RWPE2 (cell line): ENCODE measurements around the gene ADGRB3.

Experiments
- ATAC-seq: fragments of 200-7000 bp; cut with Tn5 transposase; 3 replicates; pipeline ENCODE4 v1.9.1; 2021; ENCODE audit warnings: low read depth
- DNase-seq: peaks from one replicate; pipeline ENCODE4 v3.0.0-alpha.2; 2020; ENCODE audit warnings: low spot score
- H3K27ac ChIP-seq: fragments of 450-650 bp; 2 replicates; pipeline ENCODE4 v1.5.1; 2017; ENCODE audit warnings: mild to moderate bottlenecking; ENCODE audit not compliant: poor library complexity, severe bottlenecking
- H3K27me3 ChIP-seq: fragments of 250-450 bp; sonication (Bioruptor Pico); 2 replicates; pipeline ENCODE4 v1.5.1; 2021; ENCODE audit warnings: mild to moderate bottlenecking, moderate library complexity; ENCODE audit not compliant: insufficient read depth, poor library complexity, severe bottlenecking
- H3K36me3 ChIP-seq: fragments of 250-450 bp; sonication (Bioruptor Pico); 2 replicates; pipeline ENCODE4 v1.5.1; 2020; ENCODE audit warnings: low read depth, mild to moderate bottlenecking, moderate library complexity
- H3K4me1 ChIP-seq: fragments of 250-450 bp; sonication (Bioruptor Pico); 2 replicates; pipeline ENCODE4 v1.5.1; 2021; ENCODE audit warnings: mild to moderate bottlenecking, moderate library complexity; ENCODE audit not compliant: insufficient read depth, poor library complexity, severe bottlenecking
- H3K4me3 ChIP-seq: fragments of 250-450 bp; sonication (Bioruptor Pico); 2 replicates; pipeline ENCODE4 v1.5.1; 2021; ENCODE audit warnings: mild to moderate bottlenecking, moderate library complexity; ENCODE audit not compliant: severe bottlenecking
- H3K9me3 ChIP-seq: fragments of 250-450 bp; sonication (Bioruptor Pico); 2 replicates; pipeline ENCODE4 v1.5.1; 2021; ENCODE audit warnings: mild to moderate bottlenecking, moderate library complexity; ENCODE audit not compliant: severe bottlenecking
- TF ChIP-seq, protein P1 (sequence below): fragments of 450-650 bp; IDR thresholded peaks from one replicate; pipeline ENCODE4 v1.5.1; 2017; ENCODE audit warnings: mild to moderate bottlenecking, moderate library complexity; ENCODE audit not compliant: poor library complexity, severe bottlenecking

ADGRB3 gene

GRCh38 chr6:69202768-69203167, 567.7 kb downstream of the ADGRB3 start:
- no peaks in the 10 kb centered on the region for H3K36me3 ChIP-seq

DNA sequence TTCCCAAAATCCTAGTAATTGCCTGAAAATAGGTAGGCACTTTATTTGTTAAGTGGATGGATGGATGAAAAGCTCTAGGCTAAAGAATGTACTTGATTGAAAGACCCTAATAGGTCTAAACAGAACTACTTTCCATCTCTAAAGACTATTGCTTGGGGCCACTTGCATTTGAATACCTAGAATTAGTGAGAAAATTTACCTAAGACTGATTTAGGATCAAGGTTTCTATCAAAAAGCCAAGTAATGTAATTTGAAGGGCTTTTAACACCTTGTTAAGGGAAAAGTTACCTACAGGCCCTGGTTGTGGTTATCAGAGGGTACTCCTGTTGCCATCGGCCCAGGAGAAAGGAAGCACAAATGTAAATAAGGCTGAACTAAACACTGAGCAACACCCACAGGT, 581.0 kb downstream of the ADGRB3 start:
- DNase-seq: no peak
- H3K27ac ChIP-seq: no peak overlapping the region
- TF ChIP-seq, protein P1, sequence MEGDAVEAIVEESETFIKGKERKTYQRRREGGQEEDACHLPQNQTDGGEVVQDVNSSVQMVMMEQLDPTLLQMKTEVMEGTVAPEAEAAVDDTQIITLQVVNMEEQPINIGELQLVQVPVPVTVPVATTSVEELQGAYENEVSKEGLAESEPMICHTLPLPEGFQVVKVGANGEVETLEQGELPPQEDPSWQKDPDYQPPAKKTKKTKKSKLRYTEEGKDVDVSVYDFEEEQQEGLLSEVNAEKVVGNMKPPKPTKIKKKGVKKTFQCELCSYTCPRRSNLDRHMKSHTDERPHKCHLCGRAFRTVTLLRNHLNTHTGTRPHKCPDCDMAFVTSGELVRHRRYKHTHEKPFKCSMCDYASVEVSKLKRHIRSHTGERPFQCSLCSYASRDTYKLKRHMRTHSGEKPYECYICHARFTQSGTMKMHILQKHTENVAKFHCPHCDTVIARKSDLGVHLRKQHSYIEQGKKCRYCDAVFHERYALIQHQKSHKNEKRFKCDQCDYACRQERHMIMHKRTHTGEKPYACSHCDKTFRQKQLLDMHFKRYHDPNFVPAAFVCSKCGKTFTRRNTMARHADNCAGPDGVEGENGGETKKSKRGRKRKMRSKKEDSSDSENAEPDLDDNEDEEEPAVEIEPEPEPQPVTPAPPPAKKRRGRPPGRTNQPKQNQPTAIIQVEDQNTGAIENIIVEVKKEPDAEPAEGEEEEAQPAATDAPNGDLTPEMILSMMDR: no peak
- no peak overlapping the region for H3K4me3 ChIP-seq
- no peaks in the 10 kb centered on the region for H3K27me3 ChIP-seq
- no peaks in the 10 kb centered on the region for H3K9me3 ChIP-seq
- no peak for ATAC-seq
- H3K36me3 ChIP-seq: no peaks in the 10 kb centered on the region
- H3K4me1 ChIP-seq: no peaks in the 10 kb centered on the region

More at GRCh38 chr6:69202768-69203167, 567.7 kb downstream of the ADGRB3 start:
- no peak overlapping the region for H3K27ac ChIP-seq
- DNase-seq (no peak), ATAC-seq (no peak)
- H3K4me1 ChIP-seq: no peaks in the 10 kb centered on the region
- TF ChIP-seq, protein P1: no peak
- no peak overlapping the region for H3K4me3 ChIP-seq
- no peaks in the 10 kb centered on the region for H3K9me3 ChIP-seq
- no peaks in the 10 kb centered on the region for H3K27me3 ChIP-seq

DNA sequence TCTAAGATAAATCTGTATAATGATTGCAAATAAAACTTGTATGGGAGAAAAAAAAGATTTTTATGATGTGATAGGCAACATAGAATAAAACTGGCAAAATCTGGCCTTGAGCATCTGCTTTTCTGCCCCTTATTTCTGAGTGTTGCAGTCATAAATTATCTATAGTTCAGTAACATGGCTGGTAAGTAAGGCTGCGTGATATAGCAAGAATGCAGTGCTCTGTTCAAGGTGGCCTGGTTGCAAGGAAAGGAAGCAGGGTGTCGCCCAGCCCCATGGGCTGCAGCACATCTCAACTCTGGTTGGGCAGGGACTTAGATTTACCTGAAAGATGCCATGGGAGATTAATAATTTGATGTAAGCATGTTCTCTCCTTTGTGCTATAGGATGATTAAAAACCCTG, 582.3 kb downstream of the ADGRB3 start:
- Histone ChIP-seq H3K9me3 (no peaks in the 10 kb centered on the region), H3K36me3 (no peaks in the 10 kb centered on the region), H3K4me3 (no peak overlapping the region), H3K4me1 (no peaks in the 10 kb centered on the region), H3K27me3 (no peaks in the 10 kb centered on the region), H3K27ac (no peak overlapping the region)
- ATAC-seq: no peak
- TF ChIP-seq, protein P1: no peak
- DNase-seq: no peak

- Histone ChIP-seq H3K4me3 (no peak overlapping the region), H3K4me1 (no peaks in the 10 kb centered on the region), H3K27ac (no peak overlapping the region), H3K27me3 (no peaks in the 10 kb centered on the region), H3K9me3 (no peaks in the 10 kb centered on the region), H3K36me3 (no peaks in the 10 kb centered on the region)
- DNase-seq (no peak), ATAC-seq (no peak)
- TF ChIP-seq, protein P1: no peak
Observed at GRCh38 chr6:69220375-69220774, 585.3 kb downstream of the ADGRB3 start.

DNA sequence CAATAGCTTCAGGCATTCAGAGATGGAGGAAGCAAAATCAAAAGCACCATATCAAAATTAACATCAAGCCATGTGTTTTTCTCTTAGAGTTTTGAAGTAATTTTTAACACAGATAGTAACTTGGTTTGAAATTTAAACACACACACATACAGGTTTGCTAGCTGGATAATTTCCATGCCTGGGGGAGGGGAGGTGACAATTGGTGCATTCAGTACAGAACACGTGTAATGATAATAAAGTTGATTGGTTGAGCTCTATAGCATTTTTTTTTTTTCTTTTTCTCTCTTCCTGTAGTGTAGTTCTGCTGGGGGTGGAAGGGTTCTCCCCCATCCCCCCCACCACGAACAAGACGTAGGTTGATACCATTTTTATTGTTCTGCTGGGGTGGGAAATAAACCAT, 596.9 kb downstream of the ADGRB3 start:
- no peak for ATAC-seq
- DNase-seq: no peak
- Histone ChIP-seq H3K27me3 (no peaks in the 10 kb centered on the region), H3K9me3 (no peaks in the 10 kb centered on the region), H3K27ac (no peak overlapping the region), H3K4me3 (no peak overlapping the region), H3K36me3 (no peaks in the 10 kb centered on the region), H3K4me1 (no peaks in the 10 kb centered on the region)
- TF ChIP-seq, protein P1: no peak
